Measurements from ENCODE around the gene CAMK2D. TPM values are rescaled to one million over a fixed set of nuclear protein-coding genes. Genes with fewer than 3 reads are reported as not detected.
A peak's percentile ranks its signal among the peaks of the same experiment; 100 is the strongest.

CAMK2D gene
- total RNA-seq, 1 donor from 2014 or later: 64.8 TPM

- DNase-seq: no peak
Observed at GRCh38 chr4:113604955-113605354, 156.6 kb downstream of the CAMK2D start.

- DNase-seq: peak; percentile 17
Observed at GRCh38 chr4:113603911-113604310, 157.6 kb downstream of the CAMK2D start.

GRCh38 chr4:113602646-113603228, 158.8 kb downstream of the CAMK2D start:
- DNase-seq: no peak

- DNase-seq: no peak
Observed at GRCh38 chr4:113601636-113602035, 159.9 kb downstream of the CAMK2D start.

- DNase-seq: no peak
Observed at GRCh38 chr4:113596396-113596795, 165.1 kb downstream of the CAMK2D start.

GRCh38 chr4:113594231-113594556, 167.3 kb downstream of the CAMK2D start:
- DNase-seq: no peak

- DNase-seq: no peak
Observed at GRCh38 chr4:113593400-113594230, 167.9 kb downstream of the CAMK2D start.

GRCh38 chr4:113591982-113592381, 169.6 kb downstream of the CAMK2D start:
- no peak for DNase-seq

- DNase-seq: no peak
Observed at GRCh38 chr4:113588895-113589668, 172.5 kb downstream of the CAMK2D start.

GRCh38 chr4:113587640-113588275, 173.8 kb downstream of the CAMK2D start:
- no peak for DNase-seq

- DNase-seq: no peak
Observed at GRCh38 chr4:113587156-113587555, 174.4 kb downstream of the CAMK2D start.

- no peak for DNase-seq
Observed at GRCh38 chr4:113586072-113586471, 175.5 kb downstream of the CAMK2D start.

- peak; percentile 23 for DNase-seq
Observed at GRCh38 chr4:113584407-113585150, 177.0 kb downstream of the CAMK2D start.

GRCh38 chr4:113582737-113583136, 178.8 kb downstream of the CAMK2D start:
- DNase-seq: no peak

GRCh38 chr4:113579360-113579759, 182.2 kb downstream of the CAMK2D start:
- no peak for DNase-seq

- no peak for DNase-seq
Observed at GRCh38 chr4:113576947-113577678, 184.4 kb downstream of the CAMK2D start.

GRCh38 chr4:113575401-113575800, 186.1 kb downstream of the CAMK2D start:
- DNase-seq: no peak

- peak; percentile 61 for DNase-seq
Observed at GRCh38 chr4:113574636-113575103, 186.9 kb downstream of the CAMK2D start.

GRCh38 chr4:113572620-113573019, 188.9 kb downstream of the CAMK2D start:
- no peak for DNase-seq

- no peak for DNase-seq
Observed at GRCh38 chr4:113566015-113566795, 195.3 kb downstream of the CAMK2D start.

- DNase-seq: no peak
Observed at GRCh38 chr4:113565702-113566012, 195.9 kb downstream of the CAMK2D start.
